ENCODE results near the gene CLEC16A.
"Not testable (repeated sequence)": the region's sequence is repeated elsewhere in the genome, so short reads cannot be mapped to it uniquely, and the experiment has no call there.

Gene CLEC16A

GRCh38 chr16:11088074-11088730 lies 143.8 kb downstream of the CLEC16A start:
- DNase-seq: peak; percentile 62

- no peak for DNase-seq
Observed at GRCh38 chr16:11088831-11089230, 144.5 kb downstream of the CLEC16A start.

- no peak for DNase-seq
Observed at GRCh38 chr16:11089504-11090124, 145.2 kb downstream of the CLEC16A start.

- DNase-seq: no peak
Observed at GRCh38 chr16:11090232-11090631, 145.9 kb downstream of the CLEC16A start.

- DNase-seq: peak; percentile 67
Observed at GRCh38 chr16:11091021-11091785, 146.8 kb downstream of the CLEC16A start.

GRCh38 chr16:11092788-11093571 lies 148.6 kb downstream of the CLEC16A start:
- DNase-seq: no peak

- peak; percentile 44 for DNase-seq
Observed at GRCh38 chr16:11093572-11094074, 149.3 kb downstream of the CLEC16A start.

- DNase-seq: peak; percentile 86
Observed at GRCh38 chr16:11094075-11094856, 149.9 kb downstream of the CLEC16A start.

GRCh38 chr16:11094857-11095565 lies 150.6 kb downstream of the CLEC16A start:
- DNase-seq: peak; percentile 63

GRCh38 chr16:11095935-11096334 lies 151.6 kb downstream of the CLEC16A start:
- DNase-seq: no peak

GRCh38 chr16:11097094-11097786 lies 152.9 kb downstream of the CLEC16A start:
- DNase-seq: no peak

GRCh38 chr16:11097787-11098167 lies 153.4 kb downstream of the CLEC16A start:
- DNase-seq: no peak

- no peak for DNase-seq
Observed at GRCh38 chr16:11098601-11099390, 154.4 kb downstream of the CLEC16A start.

- no peak for DNase-seq
Observed at GRCh38 chr16:11099672-11100205, 155.4 kb downstream of the CLEC16A start.

GRCh38 chr16:11100239-11100750 lies 155.9 kb downstream of the CLEC16A start:
- DNase-seq: peak; percentile 84

GRCh38 chr16:11101283-11101682 lies 156.9 kb downstream of the CLEC16A start:
- no peak for DNase-seq

GRCh38 chr16:11101695-11102522 lies 157.5 kb downstream of the CLEC16A start:
- no peak for DNase-seq

GRCh38 chr16:11102523-11102898 lies 158.1 kb downstream of the CLEC16A start:
- DNase-seq: no peak

GRCh38 chr16:11103301-11103700 lies 158.9 kb downstream of the CLEC16A start:
- DNase-seq: not testable (repeated sequence)
